Cardiac atrium fibroblast (primary cell): Measurements from ENCODE around the gene ACTR1A. TPM values are rescaled to one million over a fixed set of nuclear protein-coding genes. Genes with fewer than 3 reads are reported as not detected.

Source experiments
- total RNA-seq: library from RNA; depleted of rRNA; stranded (reverse); fragments of >200 nt; gene quantifications from 2 replicates; pipeline ENCODE4 v1.2.3, GENCODE V29; 2015

Gene ACTR1A
- total RNA-seq = 114 and 115 TPM in 2 replicates

DNA sequence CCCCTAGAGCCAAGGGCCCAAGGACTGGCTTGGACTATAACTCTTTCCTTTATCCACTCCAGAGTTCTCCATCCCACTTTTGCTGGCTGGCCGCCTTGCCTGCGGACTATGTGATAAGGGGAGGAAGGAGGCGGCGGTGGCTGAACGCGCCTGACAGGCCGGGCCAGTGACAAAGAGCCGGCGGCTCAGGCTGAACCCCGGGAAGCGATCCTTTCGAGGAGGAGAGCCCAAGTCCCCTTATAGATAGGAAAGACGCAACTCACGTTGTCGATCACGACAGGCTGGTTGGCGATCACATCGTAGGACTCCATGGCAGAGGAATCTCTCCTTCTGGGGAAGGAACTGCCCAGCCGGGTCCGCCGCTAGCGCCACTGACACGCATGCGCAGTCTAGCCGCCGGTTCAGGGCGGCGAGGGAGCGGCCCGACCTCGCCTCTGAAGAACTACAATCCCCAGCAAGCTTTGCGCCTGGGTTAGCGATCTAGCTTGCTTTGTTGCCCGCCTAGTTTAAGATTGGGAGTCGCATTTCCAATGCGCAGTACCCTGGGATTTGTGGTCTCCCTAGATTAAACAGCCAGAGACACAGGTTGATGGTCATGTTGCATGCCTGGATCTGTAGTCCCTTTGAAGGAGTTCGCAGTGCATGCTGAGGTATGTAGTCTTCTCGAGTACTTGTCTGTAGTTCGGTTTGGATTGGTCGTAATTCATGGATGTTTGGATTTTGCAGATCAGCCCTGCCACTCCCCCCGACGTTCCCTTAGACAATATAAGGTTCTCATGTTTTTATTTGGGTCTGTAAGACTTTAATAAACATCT lies at the start of gene ACTR1A:
ACTR1A (minus strand) TSS at position 376 of the 815 bp plus-strand sequence; CDS start at position 311, 65 bp downstream.

DNA sequence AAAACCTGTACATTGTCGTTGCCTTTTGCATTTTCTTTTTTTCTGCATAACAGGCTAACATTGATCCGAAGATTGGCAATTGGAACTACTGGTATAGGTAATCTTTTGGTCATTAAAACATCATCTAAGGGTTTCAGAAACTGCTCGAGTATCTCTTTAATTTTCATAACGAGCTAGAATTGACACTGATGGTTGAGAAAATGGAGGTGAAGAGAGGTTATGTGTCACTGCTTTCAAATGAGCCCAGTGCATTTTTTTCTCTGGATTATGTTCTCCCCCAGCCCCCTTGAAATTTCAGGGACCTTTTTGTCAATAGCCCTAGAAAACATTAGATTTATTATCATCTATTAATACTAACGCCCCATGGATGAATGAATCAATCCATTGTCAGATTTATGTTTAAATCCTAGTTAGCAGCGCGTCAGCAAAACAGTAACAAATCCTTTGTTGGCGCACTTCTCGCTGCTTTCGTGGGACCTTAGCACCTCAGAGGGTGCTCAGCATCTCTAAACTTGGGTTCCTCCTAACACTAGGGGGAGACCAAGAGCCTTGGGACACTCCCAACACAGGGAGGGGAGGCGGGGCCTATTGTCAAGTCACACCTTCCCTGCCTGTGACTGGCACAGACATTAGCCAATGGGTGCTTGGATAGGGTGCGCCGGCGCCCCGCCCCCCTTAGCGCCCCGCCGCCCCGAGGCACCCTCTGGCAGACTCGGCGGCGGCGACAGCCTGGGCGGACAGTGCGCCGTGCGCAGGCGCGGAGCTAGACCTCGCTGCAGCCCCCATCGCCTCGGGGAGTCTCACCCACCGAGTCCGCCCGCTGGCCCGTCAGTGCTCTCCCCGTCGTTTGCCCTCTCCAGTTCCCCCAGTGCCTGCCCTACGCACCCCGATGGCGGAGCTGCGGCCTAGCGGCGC lies 1.0 kb upstream of the ACTR1A start, which contains the start of gene SUFU:
SUFU (plus strand) TSS at position 709 of the 915 bp plus-strand sequence; CDS start at position 890, 181 bp downstream.

DNA sequence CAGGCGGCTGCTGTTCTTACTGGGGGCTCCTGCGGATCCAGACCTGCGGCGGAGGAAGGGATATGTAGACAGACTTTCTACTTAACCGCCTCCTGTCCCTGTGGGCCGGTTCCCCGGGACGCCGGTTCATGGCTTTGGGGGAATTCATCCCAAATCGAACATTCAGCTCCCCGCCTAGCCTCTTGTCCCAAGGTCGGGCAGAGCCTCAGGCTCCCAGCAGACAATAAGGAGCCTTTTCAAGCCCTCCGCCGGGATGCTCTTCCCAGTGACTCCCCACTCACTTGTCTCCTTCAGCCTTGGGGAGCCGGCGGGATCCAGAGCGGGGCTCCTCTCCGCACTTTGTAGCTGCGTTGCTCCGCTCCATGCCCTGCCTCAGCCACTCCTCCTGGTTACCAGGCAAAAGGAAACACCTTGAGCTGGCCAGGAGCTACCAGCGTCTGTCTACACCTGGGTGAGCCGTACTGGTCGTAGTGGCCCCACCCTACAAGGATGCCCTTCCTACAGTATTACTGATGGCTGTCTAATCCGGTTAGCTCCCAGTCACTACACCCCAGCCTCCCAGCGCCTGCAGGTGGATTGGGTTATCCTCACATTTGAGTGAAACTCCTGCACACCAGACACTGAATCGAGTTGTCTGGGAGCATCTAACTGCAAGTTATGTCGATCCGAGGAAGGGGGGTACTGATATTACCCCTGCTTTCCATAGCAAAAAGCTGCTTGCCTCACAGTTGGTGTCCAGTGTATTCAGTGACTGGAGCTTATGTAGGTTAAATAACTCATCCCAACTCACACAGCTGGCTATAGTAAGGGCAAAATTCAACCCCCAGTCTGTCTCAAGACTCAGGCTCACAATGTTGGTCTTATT lies 51.2 kb downstream of the ACTR1A start, which contains the start of gene C10orf95:
C10orf95 (minus strand) TSS at position 439 of the 865 bp plus-strand sequence. CDS start 450 bp downstream, outside the sequence.

DNA sequence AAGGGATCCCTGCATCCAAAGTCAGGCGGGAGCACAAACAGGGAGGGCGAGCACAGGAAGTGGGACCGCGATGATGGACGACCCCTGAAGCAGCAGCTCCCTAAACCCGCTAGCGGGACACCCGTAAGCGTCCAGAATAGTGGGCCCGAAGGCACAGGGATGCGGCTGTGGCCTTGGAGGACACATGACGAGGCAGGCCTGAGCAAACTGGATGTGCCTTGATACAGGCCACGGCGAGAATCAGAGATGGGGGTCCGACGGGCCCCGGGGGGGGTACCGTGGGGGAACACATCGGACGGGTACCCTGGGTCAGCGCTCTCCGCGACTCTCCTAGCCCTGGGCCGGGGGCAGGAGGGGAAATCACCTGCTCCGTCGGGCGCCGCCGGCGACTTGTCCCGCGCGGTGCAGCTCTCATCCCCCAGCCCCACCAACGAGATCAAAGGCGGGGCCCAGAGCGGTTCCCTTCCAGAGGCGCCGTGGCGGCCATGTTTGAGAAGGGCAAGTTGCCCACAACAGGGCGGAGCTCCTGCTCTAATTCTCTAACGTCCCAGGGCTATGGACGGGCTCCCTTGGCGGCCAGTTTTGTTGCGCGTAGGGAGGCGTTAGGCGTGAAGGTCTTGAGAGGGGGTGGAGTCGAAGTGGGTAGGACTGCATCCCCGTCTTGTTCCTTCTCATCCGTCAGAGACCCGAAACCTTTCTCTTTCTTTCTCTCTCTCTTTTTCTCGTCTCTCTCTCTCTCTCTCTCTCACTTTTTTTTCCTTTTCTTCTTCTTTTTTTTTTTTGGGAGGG lies 70.2 kb downstream of the ACTR1A start, which contains the start of gene CUEDC2:
CUEDC2 (minus strand) TSS at position 413 of the 789 bp plus-strand sequence. CDS start 7,386 bp downstream, outside the sequence.

Other genes with a start within 250 kb of the ACTR1A start
- gene NFKB2, start 107.0 kb downstream of the ACTR1A start, total RNA-seq = 16.4 and 36.0 TPM in 2 replicates
- 0.72 and 1.1 TPM in 2 replicates for gene PSD, start 83.9 kb downstream of the ACTR1A start, total RNA-seq
- 6.6 and 13.2 TPM in 2 replicates for gene FBXL15, start 81.9 kb downstream of the ACTR1A start, total RNA-seq
- 77.3 and 87.4 TPM in 2 replicates for gene CUEDC2, start 70.1 kb downstream of the ACTR1A start, total RNA-seq
- gene C10orf95, start 51.2 kb downstream of the ACTR1A start, total RNA-seq = not detected in 2 replicates
- 7.4 and 11.2 TPM in 2 replicates for gene SUFU, start 1.3 kb upstream of the ACTR1A start, total RNA-seq
- 116 and 205 TPM in 2 replicates for gene TRIM8, start 141.8 kb upstream of the ACTR1A start, total RNA-seq
- 6.1 and 7.0 TPM in 2 replicates for gene ARL3, start 211.7 kb upstream of the ACTR1A start, total RNA-seq
- gene SFXN2, start 211.9 kb upstream of the ACTR1A start, total RNA-seq = 2.0 and 3.4 TPM in 2 replicates
- 50.7 and 59.8 TPM in 2 replicates for gene WBP1L, start 241.2 kb upstream of the ACTR1A start, total RNA-seq